WTC11 (cell line): ENCODE measurements around the gene CTCF. TPM values are rescaled to one million over a fixed set of nuclear protein-coding genes. Genes with fewer than 3 reads are reported as not detected.

Experiments used
- ATAC-seq: fragments of 200-7000 bp; cut with Tn5 transposase; 2 replicates; pipeline ENCODE4 v1.10.0; 2021; ENCODE audit warnings: mild to moderate bottlenecking, moderate library complexity
- CTCF ChIA-PET: fragments of 300-600 bp; sonication (Branson Sonifier 250); formaldehyde crosslinking; loops from one replicate; lab custom pipeline; 2021; ENCODE audit warnings: antibody characterized with exemption; lab: Charles Lee
- POLR2A ChIA-PET: fragments of 350-600 bp; sonication (Branson Sonifier 250); formaldehyde crosslinking; loops from one replicate; lab custom pipeline; 2021; ENCODE audit warnings: antibody characterized with exemption; lab: Charles Lee
- DNase-seq: peaks from one replicate; pipeline ENCODE4 v3.0.0; 2021; ENCODE audit warnings: low spot score
- H3K27ac Mint-ChIP-seq: 2 replicates; pipeline ENCODE4 v1.8.0; 2021; ENCODE audit warnings: mixed read lengths
- H3K27me3 Mint-ChIP-seq: 2 replicates; pipeline ENCODE4 v1.8.0; 2021; ENCODE audit warnings: low read depth, mild to moderate bottlenecking, moderate library complexity, mixed read lengths
- H3K36me3 Mint-ChIP-seq: 2 replicates; pipeline ENCODE4 v1.8.0; 2021; ENCODE audit warnings: mixed read lengths
- H3K4me1 Mint-ChIP-seq: 2 replicates; pipeline ENCODE4 v1.8.0; 2022; ENCODE audit warnings: mixed read lengths
- H3K4me3 Mint-ChIP-seq: 2 replicates; pipeline ENCODE4 v1.8.0; 2021; ENCODE audit warnings: mild to moderate bottlenecking, moderate library complexity, mixed read lengths
- H3K9me3 Mint-ChIP-seq: 2 replicates; pipeline ENCODE4 v1.8.0; 2021; ENCODE audit warnings: mixed read lengths
- ATF1 ChIP-seq: sonication (generic); formaldehyde crosslinking; IDR thresholded peaks from 2 replicates; pipeline ENCODE4 v1.8.1; 2023; ENCODE audit warnings: mild to moderate bottlenecking, moderate library complexity, missing genetic modification reagents
- ATF2 ChIP-seq: sonication (generic); formaldehyde crosslinking; IDR thresholded peaks from 2 replicates; pipeline ENCODE4 v1.8.1; 2022; ENCODE audit warnings: low read depth, missing genetic modification reagents, borderline replicate concordance
- E2F1 ChIP-seq: sonication (generic); formaldehyde crosslinking; IDR thresholded peaks from 2 replicates; pipeline ENCODE4 v1.8.0; 2022; ENCODE audit warnings: mild to moderate bottlenecking, missing genetic modification reagents
- EMX1 ChIP-seq: fragments of 250-450 bp; sonication (Bioruptor Pico); IDR thresholded peaks from 2 replicates; pipeline ENCODE4 v1.8.0; 2021; ENCODE audit warnings: mild to moderate bottlenecking
- ETV6 ChIP-seq: sonication (generic); formaldehyde crosslinking; IDR thresholded peaks from 2 replicates; pipeline ENCODE4 v1.8.1; 2022; ENCODE audit warnings: mild to moderate bottlenecking, missing genetic modification reagents
- FOXP1 ChIP-seq: sonication (generic); formaldehyde crosslinking; IDR thresholded peaks from 2 replicates; pipeline ENCODE4 v1.8.0; 2022; ENCODE audit warnings: missing genetic modification reagents, mild to moderate bottlenecking, moderate library complexity, borderline replicate concordance
- GABPB1 ChIP-seq: sonication (generic); formaldehyde crosslinking; IDR thresholded peaks from 2 replicates; pipeline ENCODE4 v1.8.1; 2023; ENCODE audit warnings: mild to moderate bottlenecking, missing genetic modification reagents
- GTF2I ChIP-seq: fragments of 250-450 bp; sonication (Bioruptor Pico); conservative IDR thresholded peaks from 2 replicates; pipeline ENCODE4 v1.4.0; 2021; ENCODE audit warnings: mild to moderate bottlenecking
- HMGA2 ChIP-seq: fragments of 250-450 bp; sonication (Bioruptor Pico); IDR thresholded peaks from 2 replicates; pipeline ENCODE4 v1.4.0; 2021; ENCODE audit warnings: mild to moderate bottlenecking, moderate library complexity
- HMGXB4 ChIP-seq: sonication (generic); formaldehyde crosslinking; IDR thresholded peaks from 2 replicates; pipeline ENCODE4 v1.8.1; 2023; ENCODE audit warnings: mild to moderate bottlenecking, moderate library complexity, missing genetic modification reagents
- JUN ChIP-seq: sonication (generic); formaldehyde crosslinking; IDR thresholded peaks from 2 replicates; pipeline ENCODE4 v1.8.0; 2023; ENCODE audit warnings: mild to moderate bottlenecking, missing genetic modification reagents
- MLX ChIP-seq: sonication (generic); formaldehyde crosslinking; IDR thresholded peaks from 2 replicates; pipeline ENCODE4 v1.8.1; 2023; ENCODE audit warnings: mild to moderate bottlenecking, missing genetic modification reagents, moderate library complexity
- MYBL2 ChIP-seq: sonication (generic); formaldehyde crosslinking; IDR thresholded peaks from 2 replicates; pipeline ENCODE4 v1.8.1; 2023; ENCODE audit warnings: mild to moderate bottlenecking, moderate library complexity, missing genetic modification reagents
- NR2C2 ChIP-seq: sonication (generic); formaldehyde crosslinking; IDR thresholded peaks from 2 replicates; pipeline ENCODE4 v1.8.0; 2022; ENCODE audit warnings: mild to moderate bottlenecking, missing genetic modification reagents
- RELA ChIP-seq: sonication (generic); formaldehyde crosslinking; IDR thresholded peaks from 2 replicates; pipeline ENCODE4 v1.8.1; 2022; ENCODE audit warnings: missing genetic modification reagents, mild to moderate bottlenecking, borderline replicate concordance
- RORB ChIP-seq: fragments of 250-450 bp; sonication (Bioruptor Pico); IDR thresholded peaks from 2 replicates; pipeline ENCODE4 v1.9.0; 2021; ENCODE audit warnings: mild to moderate bottlenecking
- SMAD4 ChIP-seq: sonication (generic); formaldehyde crosslinking; IDR thresholded peaks from 2 replicates; pipeline ENCODE4 v1.8.0; 2022; ENCODE audit warnings: mild to moderate bottlenecking, missing genetic modification reagents
- ZNF263 ChIP-seq: sonication (generic); formaldehyde crosslinking; IDR thresholded peaks from 2 replicates; pipeline ENCODE4 v1.8.1; 2022; ENCODE audit warnings: low read depth, mild to moderate bottlenecking, moderate library complexity, missing genetic modification reagents
- ZNF281 ChIP-seq: sonication (generic); formaldehyde crosslinking; IDR thresholded peaks from 2 replicates; pipeline ENCODE4 v1.8.0; 2023; ENCODE audit warnings: mild to moderate bottlenecking, missing genetic modification reagents
- ZNF416 ChIP-seq: fragments of 250-450 bp; sonication (Bioruptor Pico); IDR thresholded peaks from 2 replicates; pipeline ENCODE4 v1.9.0; 2021; ENCODE audit warnings: mild to moderate bottlenecking, inconsistent platforms
- ZNF425 ChIP-seq: fragments of 250-450 bp; sonication (Bioruptor Pico); conservative IDR thresholded peaks from 2 replicates; pipeline ENCODE4 v1.9.0; 2021; ENCODE audit warnings: mild to moderate bottlenecking
- total RNA-seq: library from RNA; stranded (reverse); gene quantifications from 3 replicates; pipeline ENCODE4 v1.2.3, GENCODE V29; 2021
- TF ChIP-seq, protein P1 (sequence below): sonication (generic); formaldehyde crosslinking; IDR thresholded peaks from 2 replicates; pipeline ENCODE4 v1.8.0; 2022; ENCODE audit warnings: mild to moderate bottlenecking, missing genetic modification reagents

CTCF gene
- total RNA-seq, 1 experiment from 2014 or later = 55.4 TPM

GRCh38 chr16:67552476-67552875 is 9.8 kb upstream of the CTCF start (continued):
- TF ChIP-seq MLX = no peak

GRCh38 chr16:67555795-67556212 is 6.5 kb upstream of the CTCF start:
- ChIA-PET POLR2A (no interaction called here), CTCF (interaction anchor here (1.2 to 2.3 kb wide), 5 partner anchors 9 to 105 kb away, joined by 3 to 13 read pairs (median 4); partner anchors contain the start of genes ACD, CARMIL2 and PARD6A)
- TF ChIP-seq NR2C2 (CRISPR knock-in tag) (no peak), HMGXB4 (CRISPR knock-in tag) (no peak), GABPB1 (CRISPR knock-in tag) (no peak), RELA (CRISPR knock-in tag) (no peak), JUN (CRISPR knock-in tag) (no peak), ZNF425 (no peak), HMGA2 (no peak), EMX1 (no peak), SMAD4 (CRISPR knock-in tag) (no peak), GTF2I (CRISPR knock-in tag) (no peak), RORB (CRISPR knock-in tag) (no peak), ZNF263 (CRISPR knock-in tag) (no peak), MYBL2 (CRISPR knock-in tag) (no peak), FOXP1 (CRISPR knock-in tag) (no peak), ATF2 (CRISPR knock-in tag) (no peak)
- TF ChIP-seq, protein P1, sequence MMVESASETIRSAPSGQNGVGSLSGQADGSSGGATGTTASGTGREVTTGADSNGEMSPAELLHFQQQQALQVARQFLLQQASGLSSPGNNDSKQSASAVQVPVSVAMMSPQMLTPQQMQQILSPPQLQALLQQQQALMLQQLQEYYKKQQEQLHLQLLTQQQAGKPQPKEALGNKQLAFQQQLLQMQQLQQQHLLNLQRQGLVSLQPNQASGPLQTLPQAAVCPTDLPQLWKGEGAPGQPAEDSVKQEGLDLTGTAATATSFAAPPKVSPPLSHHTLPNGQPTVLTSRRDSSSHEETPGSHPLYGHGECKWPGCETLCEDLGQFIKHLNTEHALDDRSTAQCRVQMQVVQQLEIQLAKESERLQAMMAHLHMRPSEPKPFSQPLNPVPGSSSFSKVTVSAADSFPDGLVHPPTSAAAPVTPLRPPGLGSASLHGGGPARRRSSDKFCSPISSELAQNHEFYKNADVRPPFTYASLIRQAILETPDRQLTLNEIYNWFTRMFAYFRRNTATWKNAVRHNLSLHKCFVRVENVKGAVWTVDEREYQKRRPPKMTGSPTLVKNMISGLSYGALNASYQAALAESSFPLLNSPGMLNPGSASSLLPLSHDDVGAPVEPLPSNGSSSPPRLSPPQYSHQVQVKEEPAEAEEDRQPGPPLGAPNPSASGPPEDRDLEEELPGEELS (CRISPR knock-in tag) = no peak
- Mint-ChIP-seq H3K36me3 (no peaks in the 10 kb centered on the region), H3K27me3 (no peaks in the 10 kb centered on the region), H3K9me3 (no peaks in the 10 kb centered on the region), H3K27ac (no peak overlapping the region), H3K4me1 (peaks cover under 1% of the 10 kb centered on the region), H3K4me3 (no peak overlapping the region)
- ATAC-seq (no peak), DNase-seq (no peak)

GRCh38 chr16:67558859-67559258 is 3.5 kb upstream of the CTCF start:
- POLR2A ChIA-PET = no interaction called here
- no peaks in the 10 kb centered on the region for H3K9me3 Mint-ChIP-seq
- CTCF ChIA-PET = interaction anchor here (5.3 kb wide), 1 partner anchor 11 kb away, joined by 72 read pairs; no protein-coding TSS in a partner anchor
- H3K4me1 Mint-ChIP-seq = peaks cover 7% of the 10 kb centered on the region
- no peaks in the 10 kb centered on the region for H3K27me3 Mint-ChIP-seq
- ATAC-seq (no peak), DNase-seq (no peak)
- no peak overlapping the region for H3K4me3 Mint-ChIP-seq
- no peak overlapping the region for H3K27ac Mint-ChIP-seq
- TF ChIP-seq HMGA2 (no peak), ZNF281 (CRISPR knock-in tag) (no peak), ZNF416 (CRISPR knock-in tag) (no peak), ATF1 (CRISPR knock-in tag) (no peak), ETV6 (CRISPR knock-in tag) (no peak), E2F1 (CRISPR knock-in tag) (no peak), MLX (no peak), RORB (CRISPR knock-in tag) (no peak), GABPB1 (CRISPR knock-in tag) (no peak)
- H3K36me3 Mint-ChIP-seq = no peaks in the 10 kb centered on the region
